Heart left ventricle (tissue), 13 donors: ENCODE results near the gene UBE2I.

ENCODE experiments used
- POLR2A ChIP-seq, 2 donors: fragments of 450-650 bp; IDR thresholded peaks; one replicate each; pipeline ENCODE4 v1.6.1; 2017; ENCODE audit warnings: antibody characterized with exemption in 2 of 2, mild to moderate bottlenecking in 2 of 2, moderate library complexity in 2 of 2
- TF ChIP-seq, protein P1 (sequence below), 12 donors: fragments of 200-600 bp; sonication (generic) in 4 of 12; IDR thresholded peaks; one replicate each; pipeline versions ENCODE4 v1.5.0 to v1.8.0; 2018 to 2022; ENCODE audit warnings: antibody characterized with exemption in 12 of 12, mild to moderate bottlenecking in 5 of 12
- donor health status: ischemic (EF 13 %, LVEDD 7.1; RV severe dilation, severe dysfunction).
- donor health status: DM: no; HTN: yes; CAD: no.
- donor health status: DM: no; HTN: no; CAD: no.
- donor health status: ischemic (EF 25% LVEDD 6.9; RV normal size, moderate dysfunction).
- donor health status: ischemic (EF 25% LVEDD 5.7; RV mildly dilated, moderate dysfunction).
- donor health status: ischemic (EF 35%, LVEDD 5.7; RV mildly dilated, moderate dysfunction).
- donor health status: nonischemic (EF 11% LVEDD 7.7; RV severe dilation, severe dysfunction).
- donor health status: DM: yes; HTN: yes; CAD: no.
- donor health status: PGD.
- donor health status: ischemic (EF 29% LVEDD 5.4; RV normal size, mild dysfunction).
- donor health status: nonischemic (EF 23%, LVEDD 6.1; RV moderate dilation, normal function).

- TF ChIP-seq, protein P1, sequence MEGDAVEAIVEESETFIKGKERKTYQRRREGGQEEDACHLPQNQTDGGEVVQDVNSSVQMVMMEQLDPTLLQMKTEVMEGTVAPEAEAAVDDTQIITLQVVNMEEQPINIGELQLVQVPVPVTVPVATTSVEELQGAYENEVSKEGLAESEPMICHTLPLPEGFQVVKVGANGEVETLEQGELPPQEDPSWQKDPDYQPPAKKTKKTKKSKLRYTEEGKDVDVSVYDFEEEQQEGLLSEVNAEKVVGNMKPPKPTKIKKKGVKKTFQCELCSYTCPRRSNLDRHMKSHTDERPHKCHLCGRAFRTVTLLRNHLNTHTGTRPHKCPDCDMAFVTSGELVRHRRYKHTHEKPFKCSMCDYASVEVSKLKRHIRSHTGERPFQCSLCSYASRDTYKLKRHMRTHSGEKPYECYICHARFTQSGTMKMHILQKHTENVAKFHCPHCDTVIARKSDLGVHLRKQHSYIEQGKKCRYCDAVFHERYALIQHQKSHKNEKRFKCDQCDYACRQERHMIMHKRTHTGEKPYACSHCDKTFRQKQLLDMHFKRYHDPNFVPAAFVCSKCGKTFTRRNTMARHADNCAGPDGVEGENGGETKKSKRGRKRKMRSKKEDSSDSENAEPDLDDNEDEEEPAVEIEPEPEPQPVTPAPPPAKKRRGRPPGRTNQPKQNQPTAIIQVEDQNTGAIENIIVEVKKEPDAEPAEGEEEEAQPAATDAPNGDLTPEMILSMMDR (IDR thresholded peaks at IDR 0.05): no peak
- TF ChIP-seq POLR2A (IDR thresholded peaks at IDR 0.05): no peak
These were observed 34.2 kb downstream of the UBE2I start for GRCh38 chr16:1343428-1344242.
